Measurements from ENCODE around the gene ZFPL1. TPM values are rescaled to one million over a fixed set of nuclear protein-coding genes. Genes with fewer than 3 reads are reported as not detected.
A peak's percentile ranks its signal among the peaks of the same experiment; 100 is the strongest.

The ZFPL1 gene
- total RNA-seq, 2 donors from 2014 or later = 44.2 to 46.5 TPM

GRCh38 chr11:65053827-65054508 is 30.1 kb upstream of the ZFPL1 start:
- Mint-ChIP-seq H3K36me3 (ENCODE audit: insufficient read depth in 2 of 2) (no peaks in the 10 kb centered on the region), H3K4me3 (peak overlapping the region; percentile 60 to 77), H3K9me3 (no peaks in the 10 kb centered on the region), H3K27me3 (ENCODE audit: low read depth) (no peaks in the 10 kb centered on the region), H3K4me1 (ENCODE audit: low read depth) (peaks cover 19% of the 10 kb centered on the region), H3K27ac (peak overlapping the region; percentile 47)
- DNase-seq (peak; percentile 25 to 26), ATAC-seq (replicated peaks in 1 of 2) (peak; percentile 47 to 52)

DNA sequence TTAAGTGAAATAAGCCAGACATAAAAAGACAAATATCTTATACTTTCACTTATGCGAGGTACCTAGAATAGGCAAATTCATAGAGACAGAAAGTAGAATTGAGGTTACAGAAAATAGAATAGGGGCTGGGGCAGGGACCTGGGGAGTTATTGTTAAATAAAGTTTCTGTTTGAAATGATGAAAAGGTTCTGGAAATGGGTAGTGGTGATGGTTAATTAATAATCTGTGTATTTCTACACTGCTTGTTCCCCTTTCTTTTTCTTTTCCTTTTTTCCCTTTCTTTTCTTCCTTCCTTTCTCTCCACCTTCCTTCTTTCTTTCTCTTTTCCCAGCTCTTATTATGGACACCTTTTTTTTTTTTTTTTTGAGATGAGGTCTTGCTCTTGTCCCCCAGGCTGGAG is 28.5 kb upstream of the ZFPL1 start:
- Mint-ChIP-seq H3K4me1 (ENCODE audit: low read depth) (peaks cover 20% of the 10 kb centered on the region), H3K4me3 (no peak overlapping the region), H3K27ac (no peak overlapping the region), H3K9me3 (no peaks in the 10 kb centered on the region), H3K27me3 (ENCODE audit: low read depth) (no peaks in the 10 kb centered on the region), H3K36me3 (ENCODE audit: insufficient read depth in 2 of 2) (no peaks in the 10 kb centered on the region)
- no peak for DNase-seq
- no peak for ATAC-seq (replicated peaks in 1 of 2)

- no peaks in the 10 kb centered on the region for H3K27me3 Mint-ChIP-seq (ENCODE audit: low read depth)
- H3K9me3 Mint-ChIP-seq = no peaks in the 10 kb centered on the region
- H3K27ac Mint-ChIP-seq = no peak overlapping the region
These were observed 27.0 kb upstream of the ZFPL1 start for GRCh38 chr11:65056999-65057398.

GRCh38 chr11:65057526-65057925 is 26.5 kb upstream of the ZFPL1 start:
- Mint-ChIP-seq H3K4me1 (ENCODE audit: low read depth) (peaks cover 25% of the 10 kb centered on the region), H3K4me3 (no peak overlapping the region), H3K27me3 (ENCODE audit: low read depth) (no peaks in the 10 kb centered on the region), H3K36me3 (ENCODE audit: insufficient read depth in 2 of 2) (no peaks in the 10 kb centered on the region), H3K27ac (no peak overlapping the region), H3K9me3 (no peaks in the 10 kb centered on the region)
- ATAC-seq (replicated peaks in 1 of 2) = no peak
- no peak for DNase-seq

More at GRCh38 chr11:65056999-65057398, 27.0 kb upstream of the ZFPL1 start:
- DNase-seq = no peak
- no peak for ATAC-seq (replicated peaks in 1 of 2)
- peaks cover 25% of the 10 kb centered on the region for H3K4me1 Mint-ChIP-seq (ENCODE audit: low read depth)
- H3K4me3 Mint-ChIP-seq = no peak overlapping the region
- H3K36me3 Mint-ChIP-seq (ENCODE audit: insufficient read depth in 2 of 2) = no peaks in the 10 kb centered on the region

DNA sequence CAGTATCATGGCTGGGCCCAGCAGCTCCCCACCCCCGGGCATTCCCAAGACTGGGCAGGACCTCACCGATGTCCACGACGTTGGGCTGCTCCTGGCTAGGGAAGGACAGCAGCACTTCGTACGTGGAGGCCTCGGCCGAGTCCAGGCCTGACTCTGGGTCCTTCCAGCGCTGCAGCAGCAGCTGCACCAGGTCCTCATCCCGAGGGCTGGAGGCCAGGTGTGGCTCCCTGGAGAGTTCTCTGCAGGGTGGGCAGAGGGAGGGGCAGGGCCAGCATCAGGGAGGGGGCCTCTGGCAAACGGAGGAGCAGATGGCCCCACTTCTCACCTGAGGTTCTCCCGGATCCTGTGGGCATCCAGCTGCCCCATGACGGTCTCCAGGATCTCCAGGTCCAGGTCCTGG is 26.0 kb upstream of the ZFPL1 start:
- DNase-seq (no peak), ATAC-seq (replicated peaks in 1 of 2) (no peak)
- Mint-ChIP-seq H3K27me3 (ENCODE audit: low read depth) (no peaks in the 10 kb centered on the region), H3K27ac (no peak overlapping the region), H3K36me3 (ENCODE audit: insufficient read depth in 2 of 2) (no peaks in the 10 kb centered on the region), H3K9me3 (no peaks in the 10 kb centered on the region), H3K4me1 (ENCODE audit: low read depth) (peaks cover 22% of the 10 kb centered on the region), H3K4me3 (no peak overlapping the region)

GRCh38 chr11:65058419-65059054 is 25.5 kb upstream of the ZFPL1 start, which contains the start of gene NAALADL1:
Gene NAALADL1, minus strand, starts transcription at chr11:65058553. Its CDS starts 32 bp downstream, at chr11:65058521.
- Mint-ChIP-seq H3K36me3 (ENCODE audit: insufficient read depth in 2 of 2) (no peaks in the 10 kb centered on the region), H3K9me3 (no peaks in the 10 kb centered on the region), H3K27ac (no peak within 1 kb of the TSS), H3K4me3 (no peak within 1 kb of the TSS), H3K4me1 (ENCODE audit: low read depth) (peaks cover 16% of the 10 kb centered on the region), H3K27me3 (ENCODE audit: low read depth) (no peaks in the 10 kb centered on the region)
- ATAC-seq (replicated peaks in 1 of 2) (no peak), DNase-seq (no peak)

- Mint-ChIP-seq H3K4me3 (no peak overlapping the region), H3K9me3 (no peaks in the 10 kb centered on the region), H3K27ac (no peak overlapping the region), H3K27me3 (ENCODE audit: low read depth) (no peaks in the 10 kb centered on the region), H3K4me1 (ENCODE audit: low read depth) (peaks cover 6% of the 10 kb centered on the region), H3K36me3 (ENCODE audit: insufficient read depth in 2 of 2) (no peaks in the 10 kb centered on the region)
- DNase-seq = no peak
- no peak for ATAC-seq (replicated peaks in 1 of 2)
These were observed 24.5 kb upstream of the ZFPL1 start for GRCh38 chr11:65059523-65059922.

DNA sequence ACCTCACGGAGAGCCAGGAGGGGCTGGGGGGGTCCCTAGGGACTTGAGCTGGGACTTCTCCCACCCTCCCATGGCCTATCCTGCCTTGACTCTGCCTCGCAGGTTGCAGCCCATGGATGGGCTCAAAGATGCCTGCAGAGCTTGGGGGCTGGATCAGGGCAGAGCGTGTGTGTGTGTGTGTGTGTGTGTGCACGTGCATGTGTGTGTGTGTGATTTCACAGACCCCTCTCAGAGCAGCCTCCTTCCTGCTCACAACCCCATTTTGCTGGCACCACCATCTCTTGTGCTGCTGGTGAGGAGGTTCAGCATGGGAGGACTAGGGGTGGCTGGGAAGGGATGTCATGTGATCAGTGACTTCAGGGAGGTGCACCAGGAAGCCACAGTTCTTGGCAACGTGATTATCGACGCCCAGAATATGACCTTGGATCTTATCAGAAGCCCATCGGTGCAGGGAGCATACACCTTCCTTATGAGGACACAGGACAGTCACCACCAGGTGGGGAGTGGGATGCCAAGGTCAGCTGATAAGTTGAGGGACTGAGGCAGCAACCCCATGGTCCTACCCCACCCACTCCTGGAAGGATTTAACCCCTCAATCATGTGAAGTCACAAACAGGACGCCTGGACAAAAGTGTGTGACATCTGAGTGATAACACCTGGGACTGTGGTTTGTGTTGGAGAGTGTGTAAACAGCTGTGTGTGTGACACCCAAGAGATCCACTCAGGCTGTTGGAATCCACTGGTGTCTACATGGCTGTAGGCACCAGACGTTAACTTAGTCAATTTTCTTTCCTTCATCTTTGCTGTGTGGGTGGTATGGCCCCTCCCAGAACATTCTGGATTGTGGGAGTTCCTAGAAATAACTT is 23.8 kb upstream of the ZFPL1 start:
- no peak for DNase-seq
- ATAC-seq (replicated peaks in 1 of 2) = no peak
- Mint-ChIP-seq H3K4me1 (ENCODE audit: low read depth) (peaks cover 6% of the 10 kb centered on the region), H3K9me3 (no peaks in the 10 kb centered on the region), H3K4me3 (no peak overlapping the region), H3K27me3 (ENCODE audit: low read depth) (no peaks in the 10 kb centered on the region), H3K36me3 (ENCODE audit: insufficient read depth in 2 of 2) (no peaks in the 10 kb centered on the region), H3K27ac (no peak overlapping the region)

DNA sequence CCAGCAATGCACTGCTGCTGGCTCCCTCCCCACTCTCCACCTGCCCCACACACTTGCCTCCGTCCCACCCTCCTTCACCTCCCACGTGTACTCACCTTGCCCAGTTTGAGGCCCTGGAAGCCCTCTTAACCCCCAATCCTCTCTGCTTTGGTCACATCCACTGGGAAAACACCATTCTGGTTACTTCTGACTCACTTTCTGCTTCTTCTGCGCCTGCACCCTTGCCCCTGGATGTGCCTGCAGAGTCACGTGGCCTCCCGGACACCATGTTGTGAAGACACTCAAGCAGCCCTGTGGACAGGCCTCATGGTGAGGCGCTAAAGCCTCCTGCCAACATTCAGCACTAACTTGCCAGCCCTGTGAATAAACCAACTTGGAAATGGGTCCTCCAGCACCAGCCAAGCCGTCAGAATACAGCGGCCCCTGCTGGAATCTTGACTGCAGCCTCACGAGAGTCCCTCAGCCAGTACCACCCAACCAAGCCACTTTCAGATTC is 23.1 kb upstream of the ZFPL1 start:
- H3K4me1 Mint-ChIP-seq (ENCODE audit: low read depth) = peaks cover 6% of the 10 kb centered on the region
- no peaks in the 10 kb centered on the region for H3K27me3 Mint-ChIP-seq (ENCODE audit: low read depth)
- no peaks in the 10 kb centered on the region for H3K36me3 Mint-ChIP-seq (ENCODE audit: insufficient read depth in 2 of 2)
- no peaks in the 10 kb centered on the region for H3K9me3 Mint-ChIP-seq
- H3K27ac Mint-ChIP-seq = no peak overlapping the region
- DNase-seq = no peak
- no peak overlapping the region for H3K4me3 Mint-ChIP-seq
- ATAC-seq (replicated peaks in 1 of 2) = no peak

DNA sequence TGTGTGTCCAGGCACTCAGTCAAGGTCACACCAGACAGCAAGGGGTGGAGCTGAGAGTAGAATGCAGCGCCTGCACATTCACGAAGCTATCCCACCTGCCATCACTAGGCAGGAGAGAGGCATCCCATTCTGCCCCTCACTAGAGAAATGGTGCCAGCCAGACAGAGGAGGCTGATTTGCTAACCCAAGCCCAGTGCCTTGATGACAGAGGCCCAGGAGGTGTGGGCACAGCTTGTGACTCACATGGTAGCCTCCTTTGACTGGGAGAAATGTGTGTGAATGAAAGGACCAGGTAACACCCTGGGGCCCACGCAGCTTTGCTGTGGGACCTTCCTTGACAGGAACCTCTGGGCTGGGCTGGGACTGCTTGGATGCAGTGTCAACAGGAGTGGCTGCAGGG is 20.5 kb upstream of the ZFPL1 start:
- H3K4me3 Mint-ChIP-seq = no peak overlapping the region
- DNase-seq = no peak
- H3K36me3 Mint-ChIP-seq (ENCODE audit: insufficient read depth in 2 of 2) = no peaks in the 10 kb centered on the region
- no peaks in the 10 kb centered on the region for H3K27me3 Mint-ChIP-seq (ENCODE audit: low read depth)
- peak; percentile 44 to 50 for ATAC-seq (replicated peaks in 1 of 2)
- no peak overlapping the region for H3K27ac Mint-ChIP-seq
- peaks cover 6% of the 10 kb centered on the region for H3K4me1 Mint-ChIP-seq (ENCODE audit: low read depth)
- H3K9me3 Mint-ChIP-seq = no peaks in the 10 kb centered on the region

DNA sequence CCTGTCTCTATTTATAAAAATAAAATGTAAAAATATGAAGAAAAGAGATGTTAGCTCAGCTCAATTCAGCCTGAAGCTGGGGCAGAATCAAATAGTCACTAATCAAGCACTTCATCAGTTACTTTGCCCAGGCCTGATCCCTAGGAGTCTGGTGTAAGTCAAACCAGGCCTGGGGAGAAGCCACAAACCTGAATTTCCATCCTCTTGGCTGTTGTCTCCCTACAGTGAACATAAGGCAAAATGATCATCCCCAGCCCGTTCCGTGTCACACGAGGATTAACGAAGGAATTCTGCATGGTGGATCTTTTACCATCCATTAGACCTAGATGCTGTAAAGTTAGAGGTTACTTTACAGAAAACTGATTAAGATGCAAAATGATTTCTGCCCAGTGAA is 19.2 kb upstream of the ZFPL1 start:
- ATAC-seq (replicated peaks in 1 of 2) (no peak), DNase-seq (no peak)
- no peak overlapping the region for H3K4me3 Mint-ChIP-seq
- H3K36me3 Mint-ChIP-seq (ENCODE audit: insufficient read depth in 2 of 2) = no peaks in the 10 kb centered on the region
- H3K27me3 Mint-ChIP-seq (ENCODE audit: low read depth) = no peaks in the 10 kb centered on the region
- no peaks in the 10 kb centered on the region for H3K9me3 Mint-ChIP-seq
- no peak overlapping the region for H3K27ac Mint-ChIP-seq
- H3K4me1 Mint-ChIP-seq (ENCODE audit: low read depth) = peaks cover 6% of the 10 kb centered on the region

GRCh38 chr11:65065851-65066250 is 18.2 kb upstream of the ZFPL1 start:
- no peak for ATAC-seq (replicated peaks in 1 of 2)
- no peak for DNase-seq
- Mint-ChIP-seq H3K36me3 (ENCODE audit: insufficient read depth in 2 of 2) (no peaks in the 10 kb centered on the region), H3K27me3 (ENCODE audit: low read depth) (no peaks in the 10 kb centered on the region), H3K27ac (no peak overlapping the region), H3K9me3 (no peaks in the 10 kb centered on the region), H3K4me1 (ENCODE audit: low read depth) (peaks cover 3% of the 10 kb centered on the region), H3K4me3 (no peak overlapping the region)

- H3K27me3 Mint-ChIP-seq (ENCODE audit: low read depth) = no peaks in the 10 kb centered on the region
- no peak for ATAC-seq (replicated peaks in 1 of 2)
- no peaks in the 10 kb centered on the region for H3K4me1 Mint-ChIP-seq (ENCODE audit: low read depth)
- no peak overlapping the region for H3K4me3 Mint-ChIP-seq
- no peak for DNase-seq
- no peaks in the 10 kb centered on the region for H3K36me3 Mint-ChIP-seq (ENCODE audit: insufficient read depth in 2 of 2)
- no peaks in the 10 kb centered on the region for H3K9me3 Mint-ChIP-seq
- no peak overlapping the region for H3K27ac Mint-ChIP-seq
These were observed 17.7 kb upstream of the ZFPL1 start for GRCh38 chr11:65066315-65066714.
